GM12874 (cell line): ENCODE results near the gene CCR5.
A peak's percentile ranks its signal among the peaks of the same experiment; 100 is the strongest.

Experiments used
- TF ChIP-seq, protein P1 (sequence below): IDR thresholded peaks from 2 replicates; pipeline ENCODE4 v1.5.1; 2011; ENCODE audit warnings: low read depth, mild to moderate bottlenecking, control low read depth, low read length, moderate library complexity; ENCODE audit not compliant: insufficient read depth

Gene CCR5

DNA sequence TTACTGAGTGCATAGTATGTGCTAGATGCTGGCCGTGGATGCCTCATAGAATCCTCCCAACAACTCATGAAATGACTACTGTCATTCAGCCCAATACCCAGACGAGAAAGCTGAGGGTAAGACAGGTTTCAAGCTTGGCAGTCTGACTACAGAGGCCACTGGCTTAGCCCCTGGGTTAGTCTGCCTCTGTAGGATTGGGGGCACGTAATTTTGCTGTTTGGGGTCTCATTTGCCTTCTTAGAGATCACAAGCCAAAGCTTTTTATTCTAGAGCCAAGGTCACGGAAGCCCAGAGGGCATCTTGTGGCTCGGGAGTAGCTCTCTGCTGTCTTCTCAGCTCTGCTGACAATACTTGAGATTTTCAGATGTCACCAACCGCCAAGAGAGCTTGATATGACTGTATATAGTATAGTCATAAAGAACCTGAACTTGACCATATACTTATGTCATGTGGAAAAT lies 1.0 kb upstream of the CCR5 start:
- TF ChIP-seq, protein P1, sequence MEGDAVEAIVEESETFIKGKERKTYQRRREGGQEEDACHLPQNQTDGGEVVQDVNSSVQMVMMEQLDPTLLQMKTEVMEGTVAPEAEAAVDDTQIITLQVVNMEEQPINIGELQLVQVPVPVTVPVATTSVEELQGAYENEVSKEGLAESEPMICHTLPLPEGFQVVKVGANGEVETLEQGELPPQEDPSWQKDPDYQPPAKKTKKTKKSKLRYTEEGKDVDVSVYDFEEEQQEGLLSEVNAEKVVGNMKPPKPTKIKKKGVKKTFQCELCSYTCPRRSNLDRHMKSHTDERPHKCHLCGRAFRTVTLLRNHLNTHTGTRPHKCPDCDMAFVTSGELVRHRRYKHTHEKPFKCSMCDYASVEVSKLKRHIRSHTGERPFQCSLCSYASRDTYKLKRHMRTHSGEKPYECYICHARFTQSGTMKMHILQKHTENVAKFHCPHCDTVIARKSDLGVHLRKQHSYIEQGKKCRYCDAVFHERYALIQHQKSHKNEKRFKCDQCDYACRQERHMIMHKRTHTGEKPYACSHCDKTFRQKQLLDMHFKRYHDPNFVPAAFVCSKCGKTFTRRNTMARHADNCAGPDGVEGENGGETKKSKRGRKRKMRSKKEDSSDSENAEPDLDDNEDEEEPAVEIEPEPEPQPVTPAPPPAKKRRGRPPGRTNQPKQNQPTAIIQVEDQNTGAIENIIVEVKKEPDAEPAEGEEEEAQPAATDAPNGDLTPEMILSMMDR: no peak

DNA sequence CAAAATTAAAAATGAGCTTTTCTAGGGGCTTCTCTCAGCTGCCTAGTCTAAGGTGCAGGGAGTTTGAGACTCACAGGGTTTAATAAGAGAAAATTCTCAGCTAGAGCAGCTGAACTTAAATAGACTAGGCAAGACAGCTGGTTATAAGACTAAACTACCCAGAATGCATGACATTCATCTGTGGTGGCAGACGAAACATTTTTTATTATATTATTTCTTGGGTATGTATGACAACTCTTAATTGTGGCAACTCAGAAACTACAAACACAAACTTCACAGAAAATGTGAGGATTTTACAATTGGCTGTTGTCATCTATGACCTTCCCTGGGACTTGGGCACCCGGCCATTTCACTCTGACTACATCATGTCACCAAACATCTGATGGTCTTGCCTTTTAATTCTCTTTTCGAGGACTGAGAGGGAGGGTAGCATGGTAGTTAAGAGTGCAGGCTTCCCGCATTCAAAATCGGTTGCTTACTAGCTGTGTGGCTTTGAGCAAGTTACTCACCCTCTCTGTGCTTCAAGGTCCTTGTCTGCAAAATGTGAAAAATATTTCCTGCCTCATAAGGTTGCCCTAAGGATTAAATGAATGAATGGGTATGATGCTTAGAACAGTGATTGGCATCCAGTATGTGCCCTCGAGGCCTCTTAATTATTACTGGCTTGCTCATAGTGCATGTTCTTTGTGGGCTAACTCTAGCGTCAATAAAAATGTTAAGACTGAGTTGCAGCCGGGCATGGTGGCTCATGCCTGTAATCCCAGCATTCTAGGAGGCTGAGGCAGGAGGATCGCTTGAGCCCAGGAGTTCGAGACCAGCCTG lies 984 bp downstream of the CCR5 start:
- TF ChIP-seq, protein P1: no peak

DNA sequence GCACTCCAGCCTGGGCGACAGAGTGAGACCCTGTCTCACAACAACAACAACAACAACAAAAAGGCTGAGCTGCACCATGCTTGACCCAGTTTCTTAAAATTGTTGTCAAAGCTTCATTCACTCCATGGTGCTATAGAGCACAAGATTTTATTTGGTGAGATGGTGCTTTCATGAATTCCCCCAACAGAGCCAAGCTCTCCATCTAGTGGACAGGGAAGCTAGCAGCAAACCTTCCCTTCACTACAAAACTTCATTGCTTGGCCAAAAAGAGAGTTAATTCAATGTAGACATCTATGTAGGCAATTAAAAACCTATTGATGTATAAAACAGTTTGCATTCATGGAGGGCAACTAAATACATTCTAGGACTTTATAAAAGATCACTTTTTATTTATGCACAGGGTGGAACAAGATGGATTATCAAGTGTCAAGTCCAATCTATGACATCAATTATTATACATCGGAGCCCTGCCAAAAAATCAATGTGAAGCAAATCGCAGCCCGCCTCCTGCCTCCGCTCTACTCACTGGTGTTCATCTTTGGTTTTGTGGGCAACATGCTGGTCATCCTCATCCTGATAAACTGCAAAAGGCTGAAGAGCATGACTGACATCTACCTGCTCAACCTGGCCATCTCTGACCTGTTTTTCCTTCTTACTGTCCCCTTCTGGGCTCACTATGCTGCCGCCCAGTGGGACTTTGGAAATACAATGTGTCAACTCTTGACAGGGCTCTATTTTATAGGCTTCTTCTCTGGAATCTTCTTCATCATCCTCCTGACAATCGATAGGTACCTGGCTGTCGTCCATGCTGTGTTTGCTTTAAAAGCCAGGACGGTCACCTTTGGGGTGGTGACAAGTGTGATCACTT lies 2.0 kb downstream of the CCR5 start:
- TF ChIP-seq, protein P1: peak; percentile 70

DNA sequence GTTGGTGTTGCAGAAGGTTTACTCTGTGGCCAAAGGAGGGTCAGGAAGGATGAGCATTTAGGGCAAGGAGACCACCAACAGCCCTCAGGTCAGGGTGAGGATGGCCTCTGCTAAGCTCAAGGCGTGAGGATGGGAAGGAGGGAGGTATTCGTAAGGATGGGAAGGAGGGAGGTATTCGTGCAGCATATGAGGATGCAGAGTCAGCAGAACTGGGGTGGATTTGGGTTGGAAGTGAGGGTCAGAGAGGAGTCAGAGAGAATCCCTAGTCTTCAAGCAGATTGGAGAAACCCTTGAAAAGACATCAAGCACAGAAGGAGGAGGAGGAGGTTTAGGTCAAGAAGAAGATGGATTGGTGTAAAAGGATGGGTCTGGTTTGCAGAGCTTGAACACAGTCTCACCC lies 4.0 kb downstream of the CCR5 start:
- TF ChIP-seq, protein P1: no peak

DNA sequence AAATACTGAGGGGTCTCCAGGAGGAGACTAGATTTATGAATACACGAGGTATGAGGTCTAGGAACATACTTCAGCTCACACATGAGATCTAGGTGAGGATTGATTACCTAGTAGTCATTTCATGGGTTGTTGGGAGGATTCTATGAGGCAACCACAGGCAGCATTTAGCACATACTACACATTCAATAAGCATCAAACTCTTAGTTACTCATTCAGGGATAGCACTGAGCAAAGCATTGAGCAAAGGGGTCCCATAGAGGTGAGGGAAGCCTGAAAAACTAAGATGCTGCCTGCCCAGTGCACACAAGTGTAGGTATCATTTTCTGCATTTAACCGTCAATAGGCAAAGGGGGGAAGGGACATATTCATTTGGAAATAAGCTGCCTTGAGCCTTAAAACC lies 4.5 kb downstream of the CCR5 start:
- TF ChIP-seq, protein P1: no peak

DNA sequence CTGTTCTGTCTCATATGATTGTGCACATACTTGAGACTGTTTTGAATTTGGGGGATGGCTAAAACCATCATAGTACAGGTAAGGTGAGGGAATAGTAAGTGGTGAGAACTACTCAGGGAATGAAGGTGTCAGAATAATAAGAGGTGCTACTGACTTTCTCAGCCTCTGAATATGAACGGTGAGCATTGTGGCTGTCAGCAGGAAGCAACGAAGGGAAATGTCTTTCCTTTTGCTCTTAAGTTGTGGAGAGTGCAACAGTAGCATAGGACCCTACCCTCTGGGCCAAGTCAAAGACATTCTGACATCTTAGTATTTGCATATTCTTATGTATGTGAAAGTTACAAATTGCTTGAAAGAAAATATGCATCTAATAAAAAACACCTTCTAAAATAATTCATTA lies 5.1 kb downstream of the CCR5 start:
- TF ChIP-seq, protein P1: no peak

DNA sequence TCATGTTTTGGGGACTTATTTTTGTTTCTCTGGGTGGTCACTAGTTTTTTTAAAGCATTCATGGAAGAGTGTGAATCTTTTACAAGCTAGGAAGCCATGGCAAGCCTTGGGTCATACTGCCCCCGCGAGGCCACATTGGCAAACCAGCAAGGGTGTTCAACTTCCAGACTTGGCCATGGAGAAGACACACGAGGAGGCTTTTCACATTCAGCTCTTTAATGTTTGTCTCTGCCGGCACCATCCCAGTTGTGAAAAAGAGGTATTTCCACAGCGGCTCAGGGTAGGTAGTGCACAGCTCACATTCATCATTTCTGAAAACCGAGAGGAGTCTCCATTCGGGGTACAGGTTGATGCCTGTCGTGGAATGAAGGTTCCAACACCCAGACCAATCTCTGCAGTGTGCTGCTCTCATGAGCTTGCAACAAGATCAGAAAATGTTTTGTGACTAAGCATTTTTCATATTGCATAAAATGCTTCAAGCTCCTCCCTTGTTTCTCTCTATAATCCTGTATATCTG lies 7.7 kb downstream of the CCR5 start:
- TF ChIP-seq, protein P1: peak; percentile 80
